SK-N-SH treated with all-trans-retinoic acid at 6 μM for 48 hours (cell line): ENCODE measurements around the gene ERO1B.

Experiments
- ARNTL ChIP-seq: fragments of 450-650 bp; formaldehyde crosslinking; IDR thresholded peaks from 2 replicates; pipeline ENCODE4 v1.5.0; 2020; ENCODE audit warnings: low read depth, mild to moderate bottlenecking, moderate library complexity, borderline replicate concordance
- CREB5 ChIP-seq: fragments of 250-450 bp; sonication (Bioruptor Pico); IDR thresholded peaks from 2 replicates; pipeline ENCODE4 v1.5.1; 2020; ENCODE audit warnings: low read depth, mild to moderate bottlenecking, moderate library complexity
- ISL1 ChIP-seq: fragments of 250-450 bp; sonication (Bioruptor Pico); IDR thresholded peaks from 2 replicates; pipeline ENCODE4 v2.1.2; 2022; ENCODE audit warnings: mild to moderate bottlenecking, moderate library complexity
- PATZ1 ChIP-seq: fragments of 250-450 bp; sonication (Bioruptor Pico); IDR thresholded peaks from 2 replicates; pipeline ENCODE4 v1.8.0; 2020; ENCODE audit warnings: mild to moderate bottlenecking, moderate library complexity, borderline replicate concordance
- POU6F1 ChIP-seq: fragments of 250-450 bp; sonication (Bioruptor Pico); IDR thresholded peaks from 2 replicates; pipeline ENCODE4 v1.8.0; 2021; ENCODE audit warnings: low read depth, mild to moderate bottlenecking, moderate library complexity, borderline replicate concordance
- PPARA ChIP-seq: fragments of 250-450 bp; sonication (Bioruptor Pico); IDR thresholded peaks from 2 replicates; pipeline ENCODE4 v1.5.0; 2020; ENCODE audit warnings: mild to moderate bottlenecking, borderline replicate concordance
- RARB ChIP-seq: fragments of 250-450 bp; sonication (Bioruptor Pico); IDR thresholded peaks from 2 replicates; pipeline ENCODE4 v1.8.0; 2021; ENCODE audit warnings: mild to moderate bottlenecking, moderate library complexity
- TCF4 ChIP-seq: fragments of 250-450 bp; sonication (Bioruptor Pico); IDR thresholded peaks from 2 replicates; pipeline ENCODE4 v1.8.0; 2021; ENCODE audit warnings: mild to moderate bottlenecking, moderate library complexity, borderline replicate concordance
- TSHZ2 ChIP-seq: fragments of 250-450 bp; sonication (Bioruptor Pico); IDR thresholded peaks from 2 replicates; pipeline ENCODE4 v1.5.0; 2020; ENCODE audit warnings: mild to moderate bottlenecking, moderate library complexity
- ZFP30 ChIP-seq: fragments of 450-650 bp; formaldehyde crosslinking; IDR thresholded peaks from 2 replicates; pipeline ENCODE4 v1.5.0; 2022; ENCODE audit warnings: mild to moderate bottlenecking, moderate library complexity
- ZNF565 ChIP-seq: fragments of 450-650 bp; formaldehyde crosslinking; conservative IDR thresholded peaks from 2 replicates; pipeline ENCODE4 v1.5.0; 2020; ENCODE audit warnings: low read depth, mild to moderate bottlenecking, moderate library complexity
- ZNF70 ChIP-seq: fragments of 450-650 bp; formaldehyde crosslinking; IDR thresholded peaks from 2 replicates; pipeline ENCODE4 v1.5.0; 2020; ENCODE audit warnings: mild to moderate bottlenecking, moderate library complexity

GRCh38 chr1:236213534-236213933 lies 68.2 kb downstream of the ERO1B start:
- no peak for TF ChIP-seq PATZ1 (CRISPR knock-in tag)
- TF ChIP-seq ZNF565 (CRISPR knock-in tag), result no peak
- no peak for TF ChIP-seq CREB5
- TF ChIP-seq ZNF70, result no peak
- no peak for TF ChIP-seq ARNTL (CRISPR knock-in tag)
- TF ChIP-seq TCF4 (CRISPR knock-in tag), result peak; percentile 38; the same call in 1 of the 2 replicates
- no peak; the same call in 1 of the 2 replicates for TF ChIP-seq TSHZ2 (CRISPR knock-in tag)
- TF ChIP-seq ZFP30 (CRISPR knock-in tag), result no peak
- TF ChIP-seq RARB, result no peak
- TF ChIP-seq POU6F1, result no peak
- no peak for TF ChIP-seq PPARA (CRISPR knock-in tag)
- no peak for TF ChIP-seq ISL1 (CRISPR knock-in tag)
